Lung (tissue), 12 donors: ENCODE data around the gene GALNT13. TPM values are rescaled to one million over a fixed set of nuclear protein-coding genes. Genes with fewer than 3 reads are reported as not detected.

Source experiments
- ATAC-seq: fragments of 200-7000 bp; cut with Tn5 transposase; one replicate; pipeline ENCODE4 v1.9.1; 2020; ENCODE audit warnings: moderate number of reproducible peaks; ENCODE audit not compliant: insufficient read depth, low FRiP score
- DNase-seq, 3 donors: peaks; one replicate each; pipeline ENCODE4 v3.0.0-alpha.2; 2013 to 2017
- H3K27ac ChIP-seq, 2 donors: one replicate each; pipeline ENCODE4 v1.5.1; 2013; ENCODE audit warnings: mild to moderate bottlenecking in 2 of 2, moderate library complexity in 2 of 2, control low read depth in 1 of 2, inconsistent platforms in 1 of 2, low read depth in 1 of 2, low read length in 1 of 2
- H3K27me3 ChIP-seq, 3 donors: one replicate each; pipeline ENCODE4 v1.5.1; 2013; ENCODE audit warnings: low read length in 2 of 3; ENCODE audit not compliant: control insufficient read depth in 3 of 3, insufficient read depth in 3 of 3
- H3K36me3 ChIP-seq, 4 donors: one replicate each; pipeline ENCODE4 v1.5.1; 2013; ENCODE audit warnings: low read length in 4 of 4, mild to moderate bottlenecking in 1 of 4, moderate library complexity in 1 of 4; ENCODE audit not compliant: control insufficient read depth in 4 of 4, insufficient read depth in 4 of 4
- H3K4me1 ChIP-seq, 5 donors: one replicate each; pipeline ENCODE4 v1.5.1; 2013; ENCODE audit warnings: low read length in 5 of 5, mild to moderate bottlenecking in 2 of 5, moderate library complexity in 1 of 5; ENCODE audit not compliant: control insufficient read depth in 5 of 5, insufficient read depth in 5 of 5
- H3K4me3 ChIP-seq: one replicate; pipeline ENCODE4 v1.5.1; 2013; ENCODE audit warnings: mild to moderate bottlenecking, control low read depth, moderate library complexity
- H3K9ac ChIP-seq, 2 donors: one replicate each; pipeline ENCODE4 v1.5.1; 2013; ENCODE audit warnings: low read length in 2 of 2, control low read depth in 1 of 2; ENCODE audit not compliant: insufficient read depth in 1 of 2
- H3K9me3 ChIP-seq, 4 donors: one replicate each; pipeline ENCODE4 v1.5.1; 2013; ENCODE audit warnings: low read length in 3 of 4, mild to moderate bottlenecking in 1 of 4, moderate library complexity in 1 of 4; ENCODE audit not compliant: control insufficient read depth in 4 of 4, insufficient read depth in 3 of 4
- CTCF ChIP-seq: IDR thresholded peaks from 2 replicates; pipeline ENCODE4 v1.5.1; 2012; ENCODE audit warnings: mild to moderate bottlenecking; ENCODE audit errors: control extremely low read depth, extremely low read depth
- WGBS, 2 donors: extraction: QIAGEN DNeasy Blood & Tissue Kit; methylation state at CpG; one replicate each; pipeline ENCODE4 v1.1.7; 2013; 5-methylcytosine and 5-hydroxymethylcytosine counted together
- polyA plus RNA-seq, 2 donors: library from polyadenylated mRNA; stranded (reverse); fragments of 200-250 nt; gene quantifications; one replicate each; pipeline ENCODE4 v1.2.1, GENCODE V29; 2013
- total RNA-seq, 2 donors: library from RNA; depleted of rRNA in 1 of 2; stranded (reverse); fragments of >200 nt in 1 of 2; gene quantifications; one replicate each; pipeline ENCODE4 v1.2.1, GENCODE V29; 2014 to 2021
- donor health status: control.
- donor health status: control.
- donor health status: Bipolar disorder and iron deficiency.
- donor health status: healthy.
- donor health status: DM: yes; HTN: yes; CAD: no.

The GALNT13 gene
- total and polyA plus RNA-seq, 4 donors, result 0.57 to 3.1 (median 1.2) TPM

GRCh38 chr2:154439156-154439555 is 567.4 kb downstream of the GALNT13 start:
- Histone ChIP-seq H3K9me3 (no peaks in the 10 kb centered on the region), H3K27me3 (no peaks in the 10 kb centered on the region), H3K27ac (no peak overlapping the region), H3K36me3 (no peaks in the 10 kb centered on the region), H3K9ac (no peak overlapping the region), H3K4me1 (no peaks in the 10 kb centered on the region), H3K4me3 (no peak overlapping the region)
- DNase-seq (peak in 1 of 3 donors; percentile 21), ATAC-seq (no peak)
- TF ChIP-seq CTCF, result no peak
- 17 to 28% methylated on average over 2 of the region's 2 CpGs for WGBS, 2 donors

GRCh38 chr2:154443919-154444318 is 572.2 kb downstream of the GALNT13 start:
- Histone ChIP-seq H3K9ac (no peak overlapping the region), H3K4me3 (no peak overlapping the region), H3K27me3 (no peaks in the 10 kb centered on the region), H3K4me1 (peaks cover 0 to 9% (median 0%) of the 10 kb centered on the region in 5 donors), H3K36me3 (no peaks in the 10 kb centered on the region), H3K9me3 (no peaks in the 10 kb centered on the region), H3K27ac (no peak overlapping the region)
- ATAC-seq, result no peak
- no peak for DNase-seq
- TF ChIP-seq CTCF, result no peak

- Histone ChIP-seq H3K36me3 (no peaks in the 10 kb centered on the region), H3K27ac (no peak overlapping the region), H3K9ac (no peak overlapping the region), H3K4me3 (no peak overlapping the region), H3K9me3 (no peaks in the 10 kb centered on the region), H3K4me1 (peaks cover 0 to 9% (median 0%) of the 10 kb centered on the region in 5 donors), H3K27me3 (no peaks in the 10 kb centered on the region)
- no peak for ATAC-seq
- WGBS, 2 donors, result 65 to 91% methylated on average over 2 of the region's 2 CpGs
- TF ChIP-seq CTCF, result no peak
- DNase-seq, result no peak
Observed at GRCh38 chr2:154446324-154446723, 574.6 kb downstream of the GALNT13 start.

- no peak for TF ChIP-seq CTCF
- Histone ChIP-seq H3K9ac (no peak overlapping the region), H3K36me3 (no peaks in the 10 kb centered on the region), H3K4me3 (no peak overlapping the region), H3K4me1 (peaks cover 0 to 9% (median 0%) of the 10 kb centered on the region in 5 donors), H3K9me3 (no peaks in the 10 kb centered on the region), H3K27ac (no peak overlapping the region), H3K27me3 (no peaks in the 10 kb centered on the region)
- DNase-seq, result peak in 2 of 3 donors; percentile 23 to 34
- no peak for ATAC-seq
- 53 to 71% methylated on average over 2 of the region's 2 CpGs for WGBS, 2 donors
Observed at GRCh38 chr2:154447727-154448418, 576.2 kb downstream of the GALNT13 start.
